Heart left ventricle (tissue), 16 donors: ENCODE results near the gene NDUFS8. TPM values are rescaled to one million over a fixed set of nuclear protein-coding genes. Genes with fewer than 3 reads are reported as not detected.

Source experiments
- ATAC-seq, 4 donors: fragments of 200-7000 bp; cut with Tn5 transposase; one replicate each; pipeline ENCODE4 v1.9.1; 2020 to 2022; ENCODE audit warnings: moderate library complexity in 4 of 4, mild to moderate bottlenecking in 3 of 4, moderate number of reproducible peaks in 1 of 4
- DNase-seq, 5 donors: peaks; one replicate each; pipeline ENCODE4 v3.0.0-alpha.2; 2020
- H3K27ac ChIP-seq, 12 donors: fragments of 200-600 bp; sonication (generic) in 4 of 12; one replicate each; pipeline versions ENCODE4 v1.5.0 to v1.8.0; 2016 to 2022; ENCODE audit warnings: mild to moderate bottlenecking in 2 of 12
- H3K27me3 ChIP-seq, 9 donors: fragments of 200-600 bp; sonication (generic) in 2 of 9; one replicate each; pipeline versions ENCODE4 v1.5.1 to v1.8.0; 2016 to 2022; ENCODE audit warnings: mild to moderate bottlenecking in 3 of 9
- H3K36me3 ChIP-seq, 9 donors: fragments of 200-600 bp; sonication (generic) in 2 of 9; one replicate each; pipeline versions ENCODE4 v1.5.0 to v1.8.0; 2018 to 2022; ENCODE audit warnings: mild to moderate bottlenecking in 2 of 9
- H3K4me1 ChIP-seq, 12 donors: fragments of 200-600 bp; sonication (generic) in 4 of 12; one replicate each; pipeline versions ENCODE4 v1.5.0 to v1.8.0; 2016 to 2022; ENCODE audit warnings: mild to moderate bottlenecking in 3 of 12
- H3K4me3 ChIP-seq, 12 donors: fragments of 200-600 bp; sonication (generic) in 4 of 12; one replicate each; pipeline versions ENCODE4 v1.5.0 to v1.8.0; 2017 to 2022; ENCODE audit warnings: mild to moderate bottlenecking in 9 of 12, moderate library complexity in 4 of 12
- H3K9me3 ChIP-seq, 12 donors: fragments of 200-600 bp; sonication (generic) in 4 of 12; one replicate each; pipeline versions ENCODE4 v1.5.0 to v1.8.0; 2016 to 2022; ENCODE audit warnings: mild to moderate bottlenecking in 1 of 12
- CTCF ChIP-seq, 12 donors: fragments of 200-600 bp; sonication (generic) in 4 of 12; IDR thresholded peaks; one replicate each; pipeline versions ENCODE4 v1.5.0 to v1.8.0; 2018 to 2022; ENCODE audit warnings: antibody characterized with exemption in 12 of 12, mild to moderate bottlenecking in 5 of 12
- POLR2A ChIP-seq, 2 donors: fragments of 450-650 bp; IDR thresholded peaks; one replicate each; pipeline ENCODE4 v1.6.1; 2017; ENCODE audit warnings: antibody characterized with exemption in 2 of 2, mild to moderate bottlenecking in 2 of 2, moderate library complexity in 2 of 2
- WGBS, 4 donors: extraction: QIAGEN DNeasy Blood & Tissue Kit in 2 of 4; methylation state at CpG; one replicate each; pipeline versions ENCODE4 v1.1.5 to v1.1.7; 2013 to 2018; 5-methylcytosine and 5-hydroxymethylcytosine counted together
- intact Hi-C, 10 donors: fragments of 100-400 bp; cut with DNase I; formaldehyde crosslinking; loops; one replicate each; pipeline versions ENCODE4 v1.11.1 to v1.14.2; 2022
- microRNA-seq, 4 donors: library from miRNA; unstranded; fragments of <30 nt; microRNA quantifications; one replicate each; pipeline versions ENCODE4 to v1.2.0, GENCODE V29; 2017 to 2020
- polyA plus RNA-seq, 2 donors: library from polyadenylated mRNA; stranded (reverse); fragments of 200-250 nt; gene quantifications; one replicate each; pipeline ENCODE4 v1.2.3, GENCODE V29; 2013
- total RNA-seq, 9 donors: library from RNA; depleted of rRNA in 2 of 9; stranded (reverse); fragments of >200 nt in 2 of 9; fragmentation: NEBNext Ultra II Directional in 3 of 9; extraction: Animal tissue kit (Norgen Biotek cat#: 25700) in 3 of 9; gene quantifications; one replicate each; pipeline versions ENCODE4 v1.1.0 to v1.2.4, GENCODE V29; 2016 to 2023
- donor health status: ischemic (EF 13 %, LVEDD 7.1; RV severe dilation, severe dysfunction).
- donor health status: healthy with polysubstance abuse.
- donor health status: DM: no; HTN: yes; CAD: no.
- donor health status: DM: no; HTN: no; CAD: no.
- donor health status: ischemic (EF 25% LVEDD 6.9; RV normal size, moderate dysfunction).
- donor health status: ischemic (EF 25% LVEDD 5.7; RV mildly dilated, moderate dysfunction).
- donor health status: healthy.
- donor health status: DM: yes; HTN: yes; CAD: no.
- donor health status: ischemic (EF 35%, LVEDD 5.7; RV mildly dilated, moderate dysfunction).
- donor health status: nonischemic (EF 11% LVEDD 7.7; RV severe dilation, severe dysfunction).
- donor health status: DM: yes; HTN: yes; CAD: no.
- donor health status: PGD.
- donor health status: ischemic (EF 29% LVEDD 5.4; RV normal size, mild dysfunction).
- donor health status: nonischemic (EF 23%, LVEDD 6.1; RV moderate dilation, normal function).

Gene NDUFS8
- total and polyA plus RNA-seq, 11 donors: 262 to 948 (median 365) TPM

- H3K27ac ChIP-seq: no peak overlapping the region
- no peak for ATAC-seq
- no peak for DNase-seq
- no peaks in the 10 kb centered on the region for H3K9me3 ChIP-seq
- intact Hi-C loops: no loop called here
- TF ChIP-seq POLR2A (IDR thresholded peaks at IDR 0.05): no peak
- TF ChIP-seq CTCF (IDR thresholded peaks at IDR 0.05): no peak
- H3K36me3 ChIP-seq: peaks cover 0 to 19% (median 11%) of the 10 kb centered on the region in 9 donors
- H3K4me3 ChIP-seq: no peak overlapping the region
- 82 to 88% (median 82%) methylated on average over 3 of the region's 3 CpGs for WGBS, 4 donors
- H3K4me1 ChIP-seq: peaks cover 0 to 4% (median 0%) of the 10 kb centered on the region in 12 donors
- H3K27me3 ChIP-seq: no peaks in the 10 kb centered on the region
Observed at GRCh38 chr11:68083517-68083916, 53.0 kb downstream of the NDUFS8 start.

Small RNAs within 50 kb of the gene (microRNA-seq; reads per million reads assigned to microRNA genes)
- gene MIR4691 (0 to 0.13 (median 0) reads per million in 4 donors), gene MIR6753 (0 to 0.21 (median 0) reads per million in 4 donors), gene MIR7113 (1.8 to 3.9 (median 3.1) reads per million in 4 donors)

Other genes starting within 250 kb of the NDUFS8 start
- 10 to 100 TPM in 3 of 9 donors, 1 to 10 TPM in 6; 5.2 to 34.2 (median 7.9) TPM for gene UNC93B1, start 26.6 kb upstream of the NDUFS8 start, total RNA-seq
- 1 to 10 TPM; 5.0 to 6.5 TPM for gene UNC93B1, start 26.6 kb upstream of the NDUFS8 start, polyA plus RNA-seq
- gene ALDH3B1, start 20.4 kb upstream of the NDUFS8 start, total RNA-seq: 10 to 100 TPM in 2 of 9 donors, 1 to 10 TPM in 7; 2.3 to 25.4 (median 6.1) TPM
- gene ALDH3B1, start 20.4 kb upstream of the NDUFS8 start, polyA plus RNA-seq: 1 to 10 TPM; 2.7 to 3.3 TPM
- 10 to 100 TPM; 10.2 to 88.7 (median 20.3) TPM for gene TCIRG1, start 8.3 kb downstream of the NDUFS8 start, total RNA-seq
- gene TCIRG1, start 8.3 kb downstream of the NDUFS8 start, polyA plus RNA-seq: 10 to 100 TPM; 25.5 to 36.9 TPM
- 10 to 100 TPM in 3 of 9 donors, 1 to 10 TPM in 6; 6.1 to 15.0 (median 8.2) TPM for gene CHKA, start 90.7 kb downstream of the NDUFS8 start, total RNA-seq
- 10 to 100 TPM; 15.9 to 22.9 TPM for gene CHKA, start 90.7 kb downstream of the NDUFS8 start, polyA plus RNA-seq
- gene KMT5B, start 182.6 kb downstream of the NDUFS8 start, total RNA-seq: 10 to 100 TPM; 21.5 to 37.0 (median 27.1) TPM
- 10 to 100 TPM; 15.5 to 15.8 TPM for gene KMT5B, start 182.6 kb downstream of the NDUFS8 start, polyA plus RNA-seq
- 10 to 100 TPM; 17.6 to 47.1 (median 31.6) TPM for gene C11orf24, start 241.3 kb downstream of the NDUFS8 start, total RNA-seq
- 10 to 100 TPM; 33.6 to 60.5 TPM for gene C11orf24, start 241.3 kb downstream of the NDUFS8 start, polyA plus RNA-seq